ENCODE data around the gene KRT76.

KRT76 gene

GRCh38 chr12:52745554-52745953 lies 31.6 kb downstream of the KRT76 start:
- TF ChIP-seq TEAD4 (IDR thresholded peaks at IDR 0.05) (no peak), TAF1 (IDR thresholded peaks at IDR 0.05; ENCODE audit: low read depth) (no peak), ZBTB7A (IDR thresholded peaks at IDR 0.05; ENCODE audit: low read depth) (no peak), TCF12 (IDR thresholded peaks at IDR 0.05; ENCODE audit: low read depth) (no peak), RAD21 (IDR thresholded peaks at IDR 0.05; ENCODE audit: low read depth) (no peak), EP300 (IDR thresholded peaks at IDR 0.05; ENCODE audit: borderline replicate concordance) (no peak), EGR1 (IDR thresholded peaks at IDR 0.05) (no peak), YY1 (IDR thresholded peaks at IDR 0.05; ENCODE audit: low read depth) (no peak), CEBPB (IDR thresholded peaks at IDR 0.05) (no peak), CREB1 (IDR thresholded peaks at IDR 0.05; ENCODE audit: low read depth) (no peak), NFIC (IDR thresholded peaks at IDR 0.05) (no peak), REST (IDR thresholded peaks at IDR 0.05; ENCODE audit: low read depth) (no peak), FOXM1 (IDR thresholded peaks at IDR 0.05; ENCODE audit: borderline replicate concordance, low read depth) (no peak), MAX (IDR thresholded peaks at IDR 0.05) (no peak), USF1 (IDR thresholded peaks at IDR 0.05) (no peak)

GRCh38 chr12:52744493-52745156 lies 32.5 kb downstream of the KRT76 start:
- TF ChIP-seq REST (IDR thresholded peaks at IDR 0.05; ENCODE audit: low read depth) (no peak), NFIC (IDR thresholded peaks at IDR 0.05) (no peak), EGR1 (IDR thresholded peaks at IDR 0.05) (no peak), YY1 (IDR thresholded peaks at IDR 0.05; ENCODE audit: low read depth) (no peak), FOXM1 (IDR thresholded peaks at IDR 0.05; ENCODE audit: borderline replicate concordance, low read depth) (no peak), MAX (IDR thresholded peaks at IDR 0.05) (no peak)

- TF ChIP-seq CEBPB (IDR thresholded peaks at IDR 0.05) (no peak), NFIC (IDR thresholded peaks at IDR 0.05) (no peak), EP300 (IDR thresholded peaks at IDR 0.05; ENCODE audit: borderline replicate concordance) (no peak), YY1 (IDR thresholded peaks at IDR 0.05; ENCODE audit: low read depth) (no peak), USF1 (IDR thresholded peaks at IDR 0.05) (no peak), MAX (IDR thresholded peaks at IDR 0.05) (no peak), TAF1 (IDR thresholded peaks at IDR 0.05; ENCODE audit: low read depth) (no peak), EGR1 (IDR thresholded peaks at IDR 0.05) (no peak), RAD21 (IDR thresholded peaks at IDR 0.05; ENCODE audit: low read depth) (no peak), TCF12 (IDR thresholded peaks at IDR 0.05; ENCODE audit: low read depth) (no peak), ZBTB7A (IDR thresholded peaks at IDR 0.05; ENCODE audit: low read depth) (no peak), TEAD4 (IDR thresholded peaks at IDR 0.05) (no peak), FOXM1 (IDR thresholded peaks at IDR 0.05; ENCODE audit: borderline replicate concordance, low read depth) (no peak), CREB1 (IDR thresholded peaks at IDR 0.05; ENCODE audit: low read depth) (no peak), REST (IDR thresholded peaks at IDR 0.05; ENCODE audit: low read depth) (no peak)
These were observed 34.2 kb downstream of the KRT76 start for GRCh38 chr12:52742822-52743457.

GRCh38 chr12:52742196-52742580 lies 35.0 kb downstream of the KRT76 start:
- TF ChIP-seq ZBTB7A (IDR thresholded peaks at IDR 0.05; ENCODE audit: low read depth) = no peak
